A549 treated with GW870086 at 1 μM for 4 hours (cell line): ENCODE results near the gene TOLLIP. TPM values are rescaled to one million over a fixed set of nuclear protein-coding genes. Genes with fewer than 3 reads are reported as not detected.

ENCODE experiments used
- total RNA-seq: library from RNA; stranded (reverse); fragments of 200-300 nt; extraction: Qiagen RNA extraction; gene quantifications from 5 replicates; pipeline ENCODE4 v1.2.3, GENCODE V29; 2022; ENCODE audit warnings: low read depth

TOLLIP gene
- 34.2 to 52.3 TPM (median 48.8 TPM) in 5 replicates for total RNA-seq

DNA sequence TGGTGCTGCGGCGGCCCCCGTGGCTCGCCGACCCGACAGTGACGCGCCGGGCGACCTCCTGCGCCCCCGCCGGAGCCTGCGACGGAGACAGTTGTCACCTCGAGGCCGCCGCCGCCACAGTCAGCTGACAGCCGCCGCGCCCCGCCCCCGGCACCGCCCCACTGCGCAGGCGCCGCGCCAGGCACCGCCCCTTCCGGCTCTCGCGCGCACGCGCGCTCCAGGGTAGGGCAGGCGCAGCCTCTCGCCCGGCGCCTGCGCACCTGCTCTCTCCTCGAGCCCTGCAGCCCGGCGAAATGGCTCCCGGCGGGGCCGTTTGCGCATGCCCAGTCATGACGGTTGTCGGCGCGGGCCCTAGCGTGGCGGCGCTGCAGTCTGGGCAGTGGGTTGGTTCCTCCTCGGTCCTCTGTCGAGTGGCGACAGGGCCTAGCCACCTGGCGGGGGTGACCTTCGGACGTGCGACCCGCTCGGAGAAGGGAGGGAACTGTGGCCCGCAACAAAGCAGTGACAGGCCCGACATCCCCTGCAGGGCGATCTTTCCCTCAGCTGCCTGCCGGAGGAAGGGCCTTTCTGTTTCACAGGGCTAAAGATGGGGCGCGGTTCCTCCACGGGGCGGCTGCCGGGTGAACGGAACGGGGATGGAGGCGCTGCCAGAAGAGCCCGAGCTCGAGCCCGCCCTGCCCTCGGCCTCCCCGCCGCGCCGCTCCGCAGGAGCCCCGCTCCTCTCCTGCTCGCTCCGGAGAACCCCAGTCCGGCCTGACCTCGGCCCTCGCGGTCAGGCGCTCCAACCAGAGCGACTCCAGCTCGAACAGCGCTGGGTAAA is at the start of gene TOLLIP:
Gene TOLLIP, minus strand, starts transcription at position 135 of the 820 bp plus-strand sequence. Its CDS starts 134 bp downstream, at position 1.

Other genes starting within 250 kb of the TOLLIP start
- 0.07 to 0.24 TPM (median 0.11 TPM) in 5 replicates for gene MUC2, start 234.8 kb downstream of the TOLLIP start, total RNA-seq
- 1.5 to 2.3 TPM (median 2.0 TPM) in 5 replicates for gene MUC5AC, start 151.7 kb downstream of the TOLLIP start, total RNA-seq
- gene MUC5B, start 86.6 kb downstream of the TOLLIP start, total RNA-seq: 2.0 to 4.3 TPM (median 3.3 TPM) in 5 replicates
- gene BRSK2, start 80.3 kb upstream of the TOLLIP start, total RNA-seq: 5.9 to 6.7 TPM (median 6.2 TPM) in 5 replicates
- 37.2 to 43.6 TPM (median 41.6 TPM) in 5 replicates for gene MOB2, start 177.1 kb upstream of the TOLLIP start, total RNA-seq